CD14-positive monocyte (primary cell): Measurements from ENCODE around the gene KDM3B. TPM values are rescaled to one million over a fixed set of nuclear protein-coding genes. Genes with fewer than 3 reads are reported as not detected.

ENCODE experiments used
- DNase-seq, 3 donors: peaks; one replicate each; pipeline ENCODE4 v3.0.0-alpha.2; 2011 to 2022
- H2AFZ ChIP-seq: 2 replicates; pipeline ENCODE4 v1.6.0; 2012; ENCODE audit warnings: mild to moderate bottlenecking, low read depth, low read length, inconsistent platforms; ENCODE audit not compliant: insufficient read depth, poor library complexity, severe bottlenecking
- H3K27ac ChIP-seq, 2 donors: 1 replicate in 1 of 2; 2 replicates in 1 of 2; pipeline ENCODE4 v1.5.1; 2012 to 2013; ENCODE audit warnings: low read length in 2 of 2, control low read depth in 1 of 2, inconsistent platforms in 1 of 2, low read depth in 1 of 2, mild to moderate bottlenecking in 1 of 2
- H3K27me3 ChIP-seq, 2 donors: one replicate each; pipeline versions ENCODE4 v1.6.0 to v1.6.1; 2011 to 2013; ENCODE audit warnings: low read length in 2 of 2; ENCODE audit not compliant: control insufficient read depth in 2 of 2, insufficient read depth in 2 of 2
- H3K36me3 ChIP-seq, 2 donors: replicated peaks in 1 of 2; 1 replicate in 1 of 2; 2 replicates in 1 of 2; pipeline versions ENCODE4 v1.5.1 to v1.6.1; 2012 to 2013; ENCODE audit warnings: low read length in 2 of 2, control low read depth in 1 of 2, inconsistent platforms in 1 of 2, mild to moderate bottlenecking in 1 of 2; ENCODE audit not compliant: insufficient read depth in 2 of 2, control insufficient read depth in 1 of 2
- H3K4me1 ChIP-seq, 2 donors: 1 replicate in 1 of 2; 2 replicates in 1 of 2; pipeline versions ENCODE4 v1.5.1 to v1.6.1; 2012 to 2013; ENCODE audit warnings: low read length in 2 of 2, control low read depth in 1 of 2, inconsistent platforms in 1 of 2, mild to moderate bottlenecking in 1 of 2, moderate library complexity in 1 of 2; ENCODE audit not compliant: insufficient read depth in 2 of 2, control insufficient read depth in 1 of 2
- H3K4me2 ChIP-seq: replicated peaks from 2 replicates; pipeline ENCODE3; 2012; ENCODE audit warnings: low read length, moderate library complexity, mild to moderate bottlenecking; ENCODE audit not compliant: poor library complexity, severe bottlenecking; ENCODE audit errors: extremely low read depth
- H3K4me3 ChIP-seq, 3 experiments: fragments of 200-600 bp in 1 of 3; sonication (generic) in 1 of 3; replicated peaks in 1 of 3; 1 replicate in 2 of 3; 2 replicates in 1 of 3; pipeline ENCODE4 v1.5.1; 2011 to 2013; ENCODE audit warnings: low read length in 3 of 3, mild to moderate bottlenecking in 3 of 3, control low read depth in 2 of 3, low read depth in 2 of 3, inconsistent platforms in 1 of 3, moderate library complexity in 1 of 3
- H3K79me2 ChIP-seq: 2 replicates; pipeline ENCODE4 v1.6.0; 2012; ENCODE audit warnings: mild to moderate bottlenecking, control low read depth, inconsistent platforms, low read length, moderate library complexity; ENCODE audit not compliant: insufficient read depth
- H3K9ac ChIP-seq: 2 replicates; pipeline ENCODE4 v1.6.0; 2017; ENCODE audit warnings: low read length, mild to moderate bottlenecking; ENCODE audit not compliant: insufficient read depth, poor library complexity, severe bottlenecking
- H3K9me3 ChIP-seq, 2 donors: replicated peaks in 1 of 2; 1 replicate in 1 of 2; 2 replicates in 1 of 2; pipeline versions ENCODE4 v1.5.1 to v1.6.1; 2012 to 2013; ENCODE audit warnings: low read length in 2 of 2, control low read depth in 1 of 2; ENCODE audit not compliant: control insufficient read depth in 1 of 2, insufficient read depth in 1 of 2
- H4K20me1 ChIP-seq: 2 replicates; pipeline ENCODE4 v1.6.0; 2012; ENCODE audit warnings: mild to moderate bottlenecking, low read length, control low read depth, moderate library complexity; ENCODE audit not compliant: insufficient read depth
- H3K27ac Mint-ChIP-seq, 7 donors: one replicate each; pipeline ENCODE4 v1.8.0; 2020; ENCODE audit warnings: mild to moderate bottlenecking in 7 of 7, mixed read lengths in 7 of 7, moderate library complexity in 6 of 7, inconsistent platforms in 2 of 7
- H3K27me3 Mint-ChIP-seq, 3 donors: one replicate each; pipeline ENCODE4 v1.8.0; 2021 to 2022; ENCODE audit warnings: low read depth in 3 of 3, mild to moderate bottlenecking in 3 of 3, mixed read lengths in 3 of 3, moderate library complexity in 3 of 3, inconsistent platforms in 1 of 3
- H3K36me3 Mint-ChIP-seq, 2 donors: one replicate each; pipeline ENCODE4 v1.8.0; 2020; ENCODE audit warnings: mixed read lengths in 2 of 2, inconsistent platforms in 1 of 2, mild to moderate bottlenecking in 1 of 2
- H3K4me1 Mint-ChIP-seq: one replicate; pipeline ENCODE4 v1.8.0; 2020; ENCODE audit warnings: mild to moderate bottlenecking, mixed read lengths
- H3K4me3 Mint-ChIP-seq, 2 donors: one replicate each; pipeline ENCODE4 v1.8.0; 2020; ENCODE audit warnings: mild to moderate bottlenecking in 2 of 2, mixed read lengths in 2 of 2, moderate library complexity in 1 of 2
- H3K9me3 Mint-ChIP-seq, 7 donors: one replicate each; pipeline ENCODE4 v1.8.0; 2020 to 2022; ENCODE audit warnings: mixed read lengths in 7 of 7, mild to moderate bottlenecking in 6 of 7, moderate library complexity in 6 of 7, inconsistent platforms in 2 of 7
- WGBS: methylation state at CpG from one replicate; pipeline ENCODE4 v1.1.5; 2013; ENCODE audit warnings: missing lambda C conversion rate; ENCODE audit not compliant: insufficient coverage; 5-methylcytosine and 5-hydroxymethylcytosine counted together
- intact Hi-C, 2 donors: fragments of 100-400 bp; cut with micrococcal nuclease; formaldehyde crosslinking; loops; one replicate each; pipeline versions ENCODE4 v1.15.0 to v1.15.1; 2023
- polyA plus RNA-seq, 3 donors: library from polyadenylated mRNA; depleted of rRNA in 1 of 3; unstranded in 2 of 3; stranded (reverse) in 1 of 3; fragments of 300-500 nt in 2 of 3; fragments of >200 nt in 1 of 3; fragmentation: Illumina TruSeq in 2 of 3; gene quantifications; 1 replicate in 2 of 3; 2 replicates in 1 of 3; pipeline ENCODE4 v1.2.3, GENCODE V29; 2012 to 2021
- TF ChIP-seq, protein P1 (sequence below): fragments of 200-600 bp; IDR thresholded peaks from one replicate; pipeline ENCODE4 v1.8.0; 2022; ENCODE audit warnings: antibody characterized with exemption, mild to moderate bottlenecking

KDM3B gene
- polyA plus RNA-seq, 3 donors = 11.7 to 52.1 (median 17.4) TPM

DNA sequence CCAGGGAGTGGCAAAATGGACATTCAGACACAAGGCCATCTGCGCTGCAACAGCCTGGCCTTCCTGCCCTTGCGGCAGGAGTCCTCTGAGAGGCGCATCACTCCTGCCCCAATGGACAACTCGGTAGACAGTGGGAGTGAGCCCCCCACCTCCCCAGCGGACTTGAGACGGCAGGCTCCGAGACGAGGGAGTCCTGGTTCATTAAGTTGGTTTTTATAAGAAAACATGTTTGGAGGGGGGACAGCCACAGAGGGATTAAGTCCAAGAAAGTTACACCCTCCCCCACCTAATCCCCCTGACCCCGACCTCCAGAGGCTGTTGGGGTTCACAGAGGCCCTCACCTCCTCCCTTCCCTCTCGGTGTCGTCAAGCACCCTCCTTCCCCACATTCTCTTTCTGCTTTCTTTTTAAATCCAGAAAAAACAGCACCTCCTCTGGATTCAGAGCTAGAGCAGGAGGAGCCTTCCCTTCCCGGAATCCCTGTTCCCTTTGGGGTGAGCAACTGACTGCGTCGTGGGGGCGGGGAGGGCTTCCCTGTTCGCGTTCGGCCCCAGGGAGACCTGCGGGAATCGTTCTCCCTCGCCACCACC, 111.0 kb downstream of the KDM3B start:
- Mint-ChIP-seq H3K9me3 (peaks cover 0 to 15% (median 5%) of the 10 kb centered on the region in 7 donors), H3K27me3 (peaks cover 18 to 28% (median 28%) of the 10 kb centered on the region in 3 donors), H3K4me3 (peak overlapping the region; percentile 85 to 91), H3K4me1 (peaks cover 45% of the 10 kb centered on the region), H3K36me3 (peaks cover 21 to 22% of the 10 kb centered on the region in 2 donors), H3K27ac (peak overlapping the region; percentile 45 to 95 (median 89))
- peak overlapping the region; percentile 91 to 96 for H3K27ac ChIP-seq
- peak overlapping the region; percentile 77 for H3K9ac ChIP-seq
- intact Hi-C loops = loop anchor here (2.0 to 10.0 kb wide), 3 partner anchors 29 to 81 kb away; partner anchors contain the start of gene ETF1 (in 2 of the 2)
- no peaks in the 10 kb centered on the region for H3K9me3 ChIP-seq
- peaks cover 3 to 21% of the 10 kb centered on the region in 2 donors for H3K27me3 ChIP-seq
- H4K20me1 ChIP-seq = peaks cover 23% of the 10 kb centered on the region
- peaks cover 48 to 61% of the 10 kb centered on the region in 2 donors for H3K4me1 ChIP-seq
- peak overlapping the region; percentile 53 to 87 (median 76) for H3K4me3 ChIP-seq
- TF ChIP-seq, protein P1, sequence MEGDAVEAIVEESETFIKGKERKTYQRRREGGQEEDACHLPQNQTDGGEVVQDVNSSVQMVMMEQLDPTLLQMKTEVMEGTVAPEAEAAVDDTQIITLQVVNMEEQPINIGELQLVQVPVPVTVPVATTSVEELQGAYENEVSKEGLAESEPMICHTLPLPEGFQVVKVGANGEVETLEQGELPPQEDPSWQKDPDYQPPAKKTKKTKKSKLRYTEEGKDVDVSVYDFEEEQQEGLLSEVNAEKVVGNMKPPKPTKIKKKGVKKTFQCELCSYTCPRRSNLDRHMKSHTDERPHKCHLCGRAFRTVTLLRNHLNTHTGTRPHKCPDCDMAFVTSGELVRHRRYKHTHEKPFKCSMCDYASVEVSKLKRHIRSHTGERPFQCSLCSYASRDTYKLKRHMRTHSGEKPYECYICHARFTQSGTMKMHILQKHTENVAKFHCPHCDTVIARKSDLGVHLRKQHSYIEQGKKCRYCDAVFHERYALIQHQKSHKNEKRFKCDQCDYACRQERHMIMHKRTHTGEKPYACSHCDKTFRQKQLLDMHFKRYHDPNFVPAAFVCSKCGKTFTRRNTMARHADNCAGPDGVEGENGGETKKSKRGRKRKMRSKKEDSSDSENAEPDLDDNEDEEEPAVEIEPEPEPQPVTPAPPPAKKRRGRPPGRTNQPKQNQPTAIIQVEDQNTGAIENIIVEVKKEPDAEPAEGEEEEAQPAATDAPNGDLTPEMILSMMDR = no peak
- no peak for DNase-seq
- H3K4me2 ChIP-seq = peak overlapping the region; percentile 94
- 41% methylated on average over 8 of the region's 21 CpGs for WGBS
- peak overlapping the region; percentile 97 for H2AFZ ChIP-seq
- H3K36me3 ChIP-seq = no peaks in the 10 kb centered on the region
- H3K79me2 ChIP-seq = no peaks in the 10 kb centered on the region

DNA sequence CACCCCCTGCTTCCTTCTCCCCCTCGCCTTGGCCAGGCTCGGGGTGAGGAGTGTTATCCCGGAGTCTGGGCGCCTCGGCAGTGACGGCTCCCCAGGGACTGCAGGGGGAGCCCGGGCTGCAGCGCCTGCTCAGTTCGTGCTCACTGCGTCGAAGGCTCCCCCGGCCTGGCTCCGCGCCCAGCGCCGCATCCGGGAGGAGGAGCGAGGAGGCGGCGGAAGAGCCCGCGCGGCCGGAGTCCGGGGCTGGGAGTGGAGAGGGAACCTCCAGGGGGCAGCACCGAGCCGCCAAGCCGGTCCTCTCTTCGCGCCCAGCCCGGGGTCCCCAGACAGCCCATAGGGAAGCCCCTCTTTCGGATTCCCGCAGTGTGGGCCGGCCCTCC, 111.5 kb downstream of the KDM3B start:
- peak; percentile 91 to 95 (median 94) for DNase-seq
- Mint-ChIP-seq H3K36me3 (peaks cover 21 to 23% of the 10 kb centered on the region in 2 donors), H3K27ac (peak overlapping the region; percentile 89 to 97 (median 93)), H3K4me3 (peak overlapping the region; percentile 85 to 92), H3K9me3 (peaks cover 0 to 15% (median 5%) of the 10 kb centered on the region in 7 donors), H3K4me1 (peaks cover 40% of the 10 kb centered on the region), H3K27me3 (peaks cover 20 to 28% (median 28%) of the 10 kb centered on the region in 3 donors)
- Histone ChIP-seq H3K4me3 (peak overlapping the region; percentile 76 to 87 (median 78)), H3K4me2 (peak overlapping the region; percentile 94), H3K36me3 (no peaks in the 10 kb centered on the region), H3K27me3 (peaks cover 3 to 21% of the 10 kb centered on the region in 2 donors), H3K27ac (peak overlapping the region; percentile 91 to 96), H3K9me3 (no peaks in the 10 kb centered on the region), H3K79me2 (no peaks in the 10 kb centered on the region), H2AFZ (peak overlapping the region; percentile 97), H4K20me1 (peaks cover 23% of the 10 kb centered on the region), H3K9ac (peak overlapping the region; percentile 77), H3K4me1 (peaks cover 43 to 56% of the 10 kb centered on the region in 2 donors)
- intact Hi-C loops = loop anchor here (2.0 to 10.0 kb wide), 3 partner anchors 29 to 81 kb away; partner anchors contain the start of gene ETF1 (in 2 of the 2)
- TF ChIP-seq, protein P1 = peak; percentile 99
- WGBS = under 1% methylated on average over 31 of the region's 34 CpGs
